DOHH2 (cell line): ENCODE data around the gene HS3ST4.

ENCODE experiments used
- EZH2phosphoT487 ChIP-seq: fragments of 200-600 bp; sonication (generic); IDR thresholded peaks from 2 replicates; pipeline ENCODE4 v1.6.1; 2017; ENCODE audit warnings: borderline replicate concordance, mild to moderate bottlenecking, antibody characterized with exemption, low read length, moderate library complexity, mixed read lengths
- TF ChIP-seq, protein P1 (sequence below): fragments of 200-600 bp; sonication (generic); IDR thresholded peaks from one replicate; pipeline ENCODE4 v1.5.1; 2014; ENCODE audit warnings: antibody characterized with exemption, mild to moderate bottlenecking, low read depth, low read length; ENCODE audit not compliant: poor library complexity, severe bottlenecking

GRCh38 chr16:25893332-25893731 lies 201.6 kb downstream of the HS3ST4 start:
- TF ChIP-seq, protein P1, sequence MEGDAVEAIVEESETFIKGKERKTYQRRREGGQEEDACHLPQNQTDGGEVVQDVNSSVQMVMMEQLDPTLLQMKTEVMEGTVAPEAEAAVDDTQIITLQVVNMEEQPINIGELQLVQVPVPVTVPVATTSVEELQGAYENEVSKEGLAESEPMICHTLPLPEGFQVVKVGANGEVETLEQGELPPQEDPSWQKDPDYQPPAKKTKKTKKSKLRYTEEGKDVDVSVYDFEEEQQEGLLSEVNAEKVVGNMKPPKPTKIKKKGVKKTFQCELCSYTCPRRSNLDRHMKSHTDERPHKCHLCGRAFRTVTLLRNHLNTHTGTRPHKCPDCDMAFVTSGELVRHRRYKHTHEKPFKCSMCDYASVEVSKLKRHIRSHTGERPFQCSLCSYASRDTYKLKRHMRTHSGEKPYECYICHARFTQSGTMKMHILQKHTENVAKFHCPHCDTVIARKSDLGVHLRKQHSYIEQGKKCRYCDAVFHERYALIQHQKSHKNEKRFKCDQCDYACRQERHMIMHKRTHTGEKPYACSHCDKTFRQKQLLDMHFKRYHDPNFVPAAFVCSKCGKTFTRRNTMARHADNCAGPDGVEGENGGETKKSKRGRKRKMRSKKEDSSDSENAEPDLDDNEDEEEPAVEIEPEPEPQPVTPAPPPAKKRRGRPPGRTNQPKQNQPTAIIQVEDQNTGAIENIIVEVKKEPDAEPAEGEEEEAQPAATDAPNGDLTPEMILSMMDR, result no peak
- TF ChIP-seq EZH2phosphoT487, result no peak
